Glutamatergic neuron (in vitro differentiated cells): ENCODE measurements around the gene LMLN. TPM values are rescaled to one million over a fixed set of nuclear protein-coding genes. Genes with fewer than 3 reads are reported as not detected.

Experiments
- DNase-seq: peaks from one replicate; pipeline ENCODE4 v3.0.0; 2022
- H3K27ac Mint-ChIP-seq: one replicate; pipeline ENCODE4 v1.8.0; 2020; ENCODE audit warnings: mild to moderate bottlenecking, mixed read lengths, inconsistent platforms; ENCODE audit not compliant: unreplicated experiment
- H3K27me3 Mint-ChIP-seq: one replicate; pipeline ENCODE4 v1.8.0; 2020; ENCODE audit warnings: mild to moderate bottlenecking, moderate library complexity, mixed read lengths, inconsistent platforms; ENCODE audit not compliant: unreplicated experiment
- H3K36me3 Mint-ChIP-seq: one replicate; pipeline ENCODE4 v1.8.0; 2020; ENCODE audit warnings: mild to moderate bottlenecking, mixed read lengths, inconsistent platforms; ENCODE audit not compliant: unreplicated experiment
- H3K4me1 Mint-ChIP-seq: one replicate; pipeline ENCODE4 v1.8.0; 2020; ENCODE audit warnings: mild to moderate bottlenecking, low read depth, mixed read lengths, inconsistent platforms; ENCODE audit not compliant: unreplicated experiment
- H3K4me3 Mint-ChIP-seq: one replicate; pipeline ENCODE4 v1.8.0; 2020; ENCODE audit warnings: mild to moderate bottlenecking, mixed read lengths, inconsistent platforms; ENCODE audit not compliant: unreplicated experiment
- H3K9me3 Mint-ChIP-seq: one replicate; pipeline ENCODE4 v1.8.0; 2020; ENCODE audit warnings: mild to moderate bottlenecking, moderate library complexity, mixed read lengths, inconsistent platforms; ENCODE audit not compliant: unreplicated experiment
- total RNA-seq: library from RNA; stranded (reverse); fragmentation: NEBNext Ultra II Directional; extraction: Animal tissue kit (Norgen Biotek cat#: 25700); gene quantifications from one replicate; pipeline ENCODE4 v1.2.1, GENCODE V29; 2021; ENCODE audit not compliant: unreplicated experiment
- TF ChIP-seq, protein P1 (sequence below): fragments of 200-600 bp; sonication (generic); IDR thresholded peaks from one replicate; pipeline ENCODE4 v1.5.0; 2021; ENCODE audit not compliant: partially characterized antibody, unreplicated experiment

The LMLN gene
- total RNA-seq, 1 donor from 2014 or later: 3.7 TPM

- H3K4me1 Mint-ChIP-seq: peaks cover 15% of the 10 kb centered on the region
Measured at GRCh38 chr3:197952440-197952839, 7.6 kb upstream of the LMLN start.

GRCh38 chr3:197953325-197953724 lies 6.7 kb upstream of the LMLN start:
- TF ChIP-seq, protein P1, sequence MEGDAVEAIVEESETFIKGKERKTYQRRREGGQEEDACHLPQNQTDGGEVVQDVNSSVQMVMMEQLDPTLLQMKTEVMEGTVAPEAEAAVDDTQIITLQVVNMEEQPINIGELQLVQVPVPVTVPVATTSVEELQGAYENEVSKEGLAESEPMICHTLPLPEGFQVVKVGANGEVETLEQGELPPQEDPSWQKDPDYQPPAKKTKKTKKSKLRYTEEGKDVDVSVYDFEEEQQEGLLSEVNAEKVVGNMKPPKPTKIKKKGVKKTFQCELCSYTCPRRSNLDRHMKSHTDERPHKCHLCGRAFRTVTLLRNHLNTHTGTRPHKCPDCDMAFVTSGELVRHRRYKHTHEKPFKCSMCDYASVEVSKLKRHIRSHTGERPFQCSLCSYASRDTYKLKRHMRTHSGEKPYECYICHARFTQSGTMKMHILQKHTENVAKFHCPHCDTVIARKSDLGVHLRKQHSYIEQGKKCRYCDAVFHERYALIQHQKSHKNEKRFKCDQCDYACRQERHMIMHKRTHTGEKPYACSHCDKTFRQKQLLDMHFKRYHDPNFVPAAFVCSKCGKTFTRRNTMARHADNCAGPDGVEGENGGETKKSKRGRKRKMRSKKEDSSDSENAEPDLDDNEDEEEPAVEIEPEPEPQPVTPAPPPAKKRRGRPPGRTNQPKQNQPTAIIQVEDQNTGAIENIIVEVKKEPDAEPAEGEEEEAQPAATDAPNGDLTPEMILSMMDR: no peak
- Mint-ChIP-seq H3K4me1 (peaks cover 15% of the 10 kb centered on the region), H3K9me3 (peaks cover 4% of the 10 kb centered on the region)

More at GRCh38 chr3:197952440-197952839, 7.6 kb upstream of the LMLN start:
- H3K36me3 Mint-ChIP-seq: no peaks in the 10 kb centered on the region
- TF ChIP-seq, protein P1: no peak
- H3K27me3 Mint-ChIP-seq: peaks cover 10% of the 10 kb centered on the region
- DNase-seq: no peak
- peak overlapping the region; percentile 65 for H3K4me3 Mint-ChIP-seq
- H3K27ac Mint-ChIP-seq: no peak overlapping the region
- H3K9me3 Mint-ChIP-seq: peaks cover 4% of the 10 kb centered on the region

DNA sequence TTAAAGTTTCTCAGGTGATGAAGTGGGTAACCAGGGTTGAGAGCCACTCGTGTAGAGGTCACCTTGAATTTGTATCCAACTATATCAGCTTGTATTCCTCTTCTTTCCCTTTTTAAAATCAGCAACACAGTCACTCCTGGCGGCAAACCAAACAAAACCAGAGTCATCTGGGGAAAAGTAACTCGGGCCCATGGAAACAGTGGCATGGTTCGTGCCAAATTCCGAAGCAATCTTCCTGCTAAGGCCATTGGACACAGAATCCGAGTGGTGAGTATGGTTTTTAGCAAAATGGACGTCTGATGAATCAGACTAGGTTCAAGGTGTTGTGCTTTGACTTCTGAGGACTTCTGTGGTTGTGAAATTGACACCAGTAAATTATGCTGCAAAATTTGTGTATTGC lies 6.1 kb upstream of the LMLN start:
- no peaks in the 10 kb centered on the region for H3K36me3 Mint-ChIP-seq
- H3K27ac Mint-ChIP-seq: no peak overlapping the region

More at GRCh38 chr3:197953325-197953724, 6.7 kb upstream of the LMLN start:
- DNase-seq: no peak
- H3K36me3 Mint-ChIP-seq: no peaks in the 10 kb centered on the region
- H3K27ac Mint-ChIP-seq: peak overlapping the region; percentile 36
- H3K4me3 Mint-ChIP-seq: peak overlapping the region; percentile 57
- H3K27me3 Mint-ChIP-seq: peaks cover 10% of the 10 kb centered on the region

GRCh38 chr3:197955892-197956477 lies 4.0 kb upstream of the LMLN start:
- TF ChIP-seq, protein P1: no peak
- no peaks in the 10 kb centered on the region for H3K27me3 Mint-ChIP-seq
- H3K4me1 Mint-ChIP-seq: peaks cover 18% of the 10 kb centered on the region
- H3K36me3 Mint-ChIP-seq: no peaks in the 10 kb centered on the region
- no peak overlapping the region for H3K4me3 Mint-ChIP-seq
- H3K27ac Mint-ChIP-seq: no peak overlapping the region
- H3K9me3 Mint-ChIP-seq: peaks cover 9% of the 10 kb centered on the region
- DNase-seq: no peak

More for the DNA sequence above, 6.1 kb upstream of the LMLN start:
- peaks cover 4% of the 10 kb centered on the region for H3K9me3 Mint-ChIP-seq
- H3K4me3 Mint-ChIP-seq: peak overlapping the region; percentile 3
- H3K27me3 Mint-ChIP-seq: peaks cover 10% of the 10 kb centered on the region
- peaks cover 15% of the 10 kb centered on the region for H3K4me1 Mint-ChIP-seq
- DNase-seq: no peak
- TF ChIP-seq, protein P1: no peak

GRCh38 chr3:197956626-197956988 lies 3.4 kb upstream of the LMLN start:
- H3K27ac Mint-ChIP-seq: no peak overlapping the region

More at GRCh38 chr3:197956626-197956988, 3.4 kb upstream of the LMLN start:
- no peaks in the 10 kb centered on the region for H3K36me3 Mint-ChIP-seq
- peaks cover 18% of the 10 kb centered on the region for H3K4me1 Mint-ChIP-seq
- no peak for DNase-seq
- no peak overlapping the region for H3K4me3 Mint-ChIP-seq
- TF ChIP-seq, protein P1: no peak
- H3K27me3 Mint-ChIP-seq: no peaks in the 10 kb centered on the region
- H3K9me3 Mint-ChIP-seq: peaks cover 9% of the 10 kb centered on the region
